ENCODE results near the gene C4A.
"Not testable (repeated sequence)": the region's sequence is repeated elsewhere in the genome, so short reads cannot be mapped to it uniquely, and the experiment has no call there.

The C4A gene

DNA sequence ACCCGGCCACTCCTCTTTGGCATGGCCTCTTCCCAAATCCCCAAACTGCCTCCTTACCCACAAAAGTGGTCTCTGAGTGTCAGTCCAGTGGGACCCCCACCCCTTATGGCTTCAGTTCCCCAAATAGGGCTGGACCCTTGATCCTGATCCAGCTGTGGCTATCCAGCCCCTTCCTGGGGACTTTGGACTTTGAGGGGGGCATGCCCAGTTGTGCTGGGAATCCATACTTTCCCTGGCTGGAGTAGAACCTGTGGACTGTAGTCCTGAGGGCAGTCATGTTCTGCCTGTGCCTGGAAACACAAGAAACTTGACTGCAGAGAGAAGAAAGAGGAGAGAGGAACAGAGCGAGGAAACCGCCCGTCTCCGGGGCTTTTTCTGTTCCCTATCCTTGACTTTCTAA, 55.3 kb downstream of the C4A start:
- not testable (repeated sequence) for DNase-seq

DNA sequence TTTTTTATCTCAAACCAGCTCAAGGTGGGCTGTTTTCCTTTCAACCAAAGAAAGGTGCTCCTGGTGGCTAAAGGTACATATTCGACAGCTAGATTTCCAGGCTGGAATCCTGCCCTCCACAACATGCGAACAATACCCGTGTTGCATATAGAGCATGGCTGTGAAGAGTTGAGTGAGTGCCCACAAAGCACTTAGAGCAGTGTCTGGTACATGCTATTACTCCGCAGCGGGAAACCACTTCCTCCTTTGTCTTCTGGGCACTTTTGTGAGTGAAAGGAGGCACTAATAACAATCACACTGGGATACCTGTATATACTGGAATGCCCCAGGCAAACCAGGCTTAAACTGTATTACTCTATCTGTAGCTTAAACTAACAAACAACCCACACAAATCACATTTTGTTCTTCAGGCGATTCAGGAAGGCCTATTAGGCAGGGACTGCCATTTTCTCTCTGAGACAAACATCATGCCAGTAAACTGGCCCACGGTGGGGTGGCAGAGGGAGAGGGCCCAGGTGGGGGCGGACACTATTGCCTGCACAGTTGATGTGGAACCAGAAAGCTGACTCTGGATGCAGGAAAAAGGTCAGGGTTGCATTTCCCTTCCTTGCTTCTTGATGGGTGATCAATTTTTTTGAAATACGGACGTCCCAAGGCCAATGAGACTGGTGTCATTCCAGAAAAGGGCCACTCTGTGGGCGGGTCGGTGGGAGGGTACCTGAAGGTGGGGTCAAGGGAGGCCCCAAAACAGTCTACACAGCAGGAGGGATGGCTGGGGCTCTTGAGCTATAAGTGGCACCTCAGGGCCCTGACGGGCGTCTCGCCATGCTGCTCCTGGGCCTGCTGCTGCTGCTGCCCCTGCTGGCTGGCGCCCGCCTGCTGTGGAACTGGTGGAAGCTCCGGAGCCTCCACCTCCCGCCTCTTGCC, 56.0 kb downstream of the C4A start, which contains the start of gene CYP21A2:
CYP21A2 (plus strand) TSS at position 818 of the 927 bp plus-strand sequence; CDS start at position 826, 8 bp downstream.
- peak; percentile 89 for DNase-seq

DNA sequence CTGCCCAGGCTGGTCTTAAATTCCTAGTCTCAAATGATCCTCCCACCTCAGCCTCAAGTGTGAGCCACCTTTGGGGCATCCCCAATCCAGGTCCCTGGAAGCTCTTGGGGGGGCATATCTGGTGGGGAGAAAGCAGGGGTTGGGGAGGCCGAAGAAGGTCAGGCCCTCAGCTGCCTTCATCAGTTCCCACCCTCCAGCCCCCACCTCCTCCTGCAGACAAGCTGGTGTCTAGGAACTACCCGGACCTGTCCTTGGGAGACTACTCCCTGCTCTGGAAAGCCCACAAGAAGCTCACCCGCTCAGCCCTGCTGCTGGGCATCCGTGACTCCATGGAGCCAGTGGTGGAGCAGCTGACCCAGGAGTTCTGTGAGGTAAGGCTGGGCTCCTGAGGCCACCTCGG, 57.0 kb downstream of the C4A start:
- not testable (repeated sequence) for DNase-seq

DNA sequence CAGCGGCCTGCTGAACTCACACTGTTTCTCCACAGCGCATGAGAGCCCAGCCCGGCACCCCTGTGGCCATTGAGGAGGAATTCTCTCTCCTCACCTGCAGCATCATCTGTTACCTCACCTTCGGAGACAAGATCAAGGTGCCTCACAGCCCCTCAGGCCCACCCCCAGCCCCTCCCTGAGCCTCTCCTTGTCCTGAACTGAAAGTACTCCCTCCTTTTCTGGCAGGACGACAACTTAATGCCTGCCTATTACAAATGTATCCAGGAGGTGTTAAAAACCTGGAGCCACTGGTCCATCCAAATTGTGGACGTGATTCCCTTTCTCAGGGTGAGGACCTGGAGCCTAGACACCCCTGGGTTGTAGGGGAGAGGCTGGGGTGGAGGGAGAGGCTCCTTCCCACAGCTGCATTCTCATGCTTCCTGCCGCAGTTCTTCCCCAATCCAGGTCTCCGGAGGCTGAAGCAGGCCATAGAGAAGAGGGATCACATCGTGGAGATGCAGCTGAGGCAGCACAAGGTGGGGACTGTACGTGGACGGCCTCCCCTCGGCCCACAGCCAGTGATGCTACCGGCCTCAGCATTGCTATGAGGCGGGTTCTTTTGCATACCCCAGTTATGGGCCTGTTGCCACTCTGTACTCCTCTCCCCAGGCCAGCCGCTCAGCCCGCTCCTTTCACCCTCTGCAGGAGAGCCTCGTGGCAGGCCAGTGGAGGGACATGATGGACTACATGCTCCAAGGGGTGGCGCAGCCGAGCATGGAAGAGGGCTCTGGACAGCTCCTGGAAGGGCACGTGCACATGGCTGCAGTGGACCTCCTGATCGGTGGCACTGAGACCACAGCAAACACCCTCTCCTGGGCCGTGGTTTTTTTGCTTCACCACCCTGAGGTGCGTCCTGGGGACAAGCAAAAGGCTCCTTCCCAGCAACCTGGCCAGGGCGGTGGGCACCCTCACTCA, 57.7 kb downstream of the C4A start:
- DNase-seq: not testable (repeated sequence)

DNA sequence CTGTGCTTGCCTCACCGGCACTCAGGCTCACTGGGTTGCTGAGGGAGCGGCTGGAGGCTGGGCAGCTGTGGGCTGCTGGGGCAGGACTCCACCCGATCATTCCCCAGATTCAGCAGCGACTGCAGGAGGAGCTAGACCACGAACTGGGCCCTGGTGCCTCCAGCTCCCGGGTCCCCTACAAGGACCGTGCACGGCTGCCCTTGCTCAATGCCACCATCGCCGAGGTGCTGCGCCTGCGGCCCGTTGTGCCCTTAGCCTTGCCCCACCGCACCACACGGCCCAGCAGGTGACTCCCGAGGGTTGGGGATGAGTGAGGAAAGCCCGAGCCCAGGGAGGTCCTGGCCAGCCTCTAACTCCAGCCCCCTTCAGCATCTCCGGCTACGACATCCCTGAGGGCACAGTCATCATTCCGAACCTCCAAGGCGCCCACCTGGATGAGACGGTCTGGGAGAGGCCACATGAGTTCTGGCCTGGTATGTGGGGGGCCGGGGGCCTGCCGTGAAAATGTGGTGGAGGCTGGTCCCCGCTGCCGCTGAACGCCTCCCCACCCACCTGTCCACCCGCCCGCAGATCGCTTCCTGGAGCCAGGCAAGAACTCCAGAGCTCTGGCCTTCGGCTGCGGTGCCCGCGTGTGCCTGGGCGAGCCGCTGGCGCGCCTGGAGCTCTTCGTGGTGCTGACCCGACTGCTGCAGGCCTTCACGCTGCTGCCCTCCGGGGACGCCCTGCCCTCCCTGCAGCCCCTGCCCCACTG, 58.6 kb downstream of the C4A start:
- not testable (repeated sequence) for DNase-seq

DNA sequence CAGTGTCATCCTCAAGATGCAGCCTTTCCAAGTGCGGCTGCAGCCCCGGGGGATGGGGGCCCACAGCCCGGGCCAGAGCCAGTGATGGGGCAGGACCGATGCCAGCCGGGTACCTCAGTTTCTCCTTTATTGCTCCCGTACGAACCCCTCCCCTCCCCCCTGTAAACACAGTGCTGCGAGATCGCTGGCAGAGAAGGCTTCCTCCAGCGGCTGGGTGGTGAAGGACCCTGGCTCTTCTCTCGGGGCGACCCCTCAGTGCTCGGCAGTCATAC, 59.1 kb downstream of the C4A start:
- DNase-seq: not testable (repeated sequence)

DNA sequence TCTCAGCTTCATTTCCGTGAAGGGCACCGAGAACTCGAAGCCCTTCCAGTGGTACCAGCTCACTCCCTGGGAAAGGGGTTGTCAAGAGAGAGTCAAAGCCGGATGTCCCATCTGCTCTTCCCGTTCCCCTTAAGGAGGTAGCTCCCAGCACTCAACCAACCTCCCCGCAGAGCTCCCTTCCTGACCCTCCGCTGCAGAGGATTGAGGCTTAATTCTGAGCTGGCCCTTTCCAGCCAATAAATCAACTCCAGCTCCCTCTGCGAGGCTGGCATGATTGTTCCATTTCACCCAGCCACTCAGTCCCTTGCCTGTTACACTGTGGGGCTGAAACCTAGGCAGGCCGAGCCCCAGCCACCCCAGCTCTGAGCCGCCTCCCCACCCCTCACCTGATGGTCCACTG, 59.5 kb downstream of the C4A start:
- not testable (repeated sequence) for DNase-seq

DNA sequence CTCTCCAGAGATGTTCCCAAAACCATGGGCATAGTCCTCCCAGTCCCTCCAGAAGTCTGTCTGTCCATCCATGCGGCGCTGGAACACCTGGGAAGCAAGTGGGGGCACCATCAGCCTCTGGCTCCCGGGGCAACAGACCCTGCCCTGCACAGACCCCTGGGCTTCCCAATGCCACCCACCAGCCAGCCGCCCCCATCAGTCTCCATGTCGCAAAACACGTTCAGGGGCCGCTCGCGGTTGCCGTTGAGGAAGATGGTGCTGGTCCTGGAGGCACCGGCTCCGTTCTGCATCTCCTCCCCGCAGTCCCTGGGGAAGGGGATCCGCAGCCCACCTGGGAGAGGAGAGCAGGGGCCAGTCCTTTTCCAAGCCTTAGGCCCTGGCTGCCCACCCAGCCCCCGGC, 60.4 kb downstream of the C4A start:
- DNase-seq: not testable (repeated sequence)

DNA sequence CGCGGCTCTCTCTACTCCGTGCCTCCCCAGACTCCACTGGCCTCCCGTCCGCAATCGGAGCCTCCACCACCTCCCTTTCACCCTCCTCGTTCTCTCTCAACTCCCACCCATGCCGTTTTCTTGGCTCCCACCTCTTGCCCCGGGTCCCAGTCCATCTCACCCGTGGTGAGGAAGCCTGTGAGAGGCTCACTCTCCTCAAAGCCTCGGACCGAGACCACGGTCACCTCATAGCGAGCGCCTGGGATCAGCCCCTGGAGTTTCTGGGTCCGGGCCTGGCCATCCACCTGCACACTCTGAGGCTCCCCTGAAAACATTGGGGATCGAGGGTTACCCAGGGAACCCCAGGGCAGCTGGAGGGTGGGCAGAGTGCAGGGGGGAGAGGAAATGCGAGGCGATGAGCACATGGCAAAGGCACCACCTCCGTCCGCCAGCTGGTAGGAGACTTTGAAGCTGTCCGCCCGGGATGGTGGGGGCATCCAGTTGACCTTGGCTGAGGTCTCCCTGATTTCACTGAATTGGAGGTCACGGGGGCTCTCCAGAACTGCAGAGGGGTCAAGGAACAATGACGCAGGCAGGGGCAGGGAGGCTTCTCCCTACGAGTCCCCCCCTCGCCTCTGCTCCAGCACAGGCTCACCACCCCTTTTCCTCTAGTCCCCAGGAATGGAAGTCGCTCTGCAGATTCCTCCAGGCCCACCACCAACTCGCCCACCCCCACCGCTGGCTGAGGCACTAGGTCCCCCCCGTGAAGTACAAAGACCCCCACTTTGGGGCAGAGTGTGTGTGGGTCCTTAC, 61.9 kb downstream of the C4A start:
- not testable (repeated sequence) for DNase-seq

DNA sequence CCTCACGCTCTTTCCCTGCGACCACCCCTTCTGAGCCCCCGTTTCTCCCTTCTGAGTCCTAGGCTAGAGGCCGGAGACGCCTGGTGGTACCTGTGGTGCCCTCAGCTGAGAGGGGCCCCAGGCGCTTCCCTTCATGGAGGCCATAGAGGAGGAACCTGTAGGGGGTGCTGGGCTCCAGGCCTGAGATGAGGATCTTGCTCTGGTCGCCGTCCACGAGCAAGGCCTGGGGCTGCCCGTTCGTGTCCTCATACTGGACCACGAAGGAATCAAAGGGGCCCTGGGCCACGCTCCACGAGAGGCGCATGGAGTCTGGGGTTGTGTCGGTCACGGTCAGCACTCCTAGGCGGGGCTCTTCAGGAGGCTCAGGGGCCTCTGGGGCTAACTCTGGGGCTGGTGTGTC, 63.1 kb downstream of the C4A start:
- not testable (repeated sequence) for DNase-seq

DNA sequence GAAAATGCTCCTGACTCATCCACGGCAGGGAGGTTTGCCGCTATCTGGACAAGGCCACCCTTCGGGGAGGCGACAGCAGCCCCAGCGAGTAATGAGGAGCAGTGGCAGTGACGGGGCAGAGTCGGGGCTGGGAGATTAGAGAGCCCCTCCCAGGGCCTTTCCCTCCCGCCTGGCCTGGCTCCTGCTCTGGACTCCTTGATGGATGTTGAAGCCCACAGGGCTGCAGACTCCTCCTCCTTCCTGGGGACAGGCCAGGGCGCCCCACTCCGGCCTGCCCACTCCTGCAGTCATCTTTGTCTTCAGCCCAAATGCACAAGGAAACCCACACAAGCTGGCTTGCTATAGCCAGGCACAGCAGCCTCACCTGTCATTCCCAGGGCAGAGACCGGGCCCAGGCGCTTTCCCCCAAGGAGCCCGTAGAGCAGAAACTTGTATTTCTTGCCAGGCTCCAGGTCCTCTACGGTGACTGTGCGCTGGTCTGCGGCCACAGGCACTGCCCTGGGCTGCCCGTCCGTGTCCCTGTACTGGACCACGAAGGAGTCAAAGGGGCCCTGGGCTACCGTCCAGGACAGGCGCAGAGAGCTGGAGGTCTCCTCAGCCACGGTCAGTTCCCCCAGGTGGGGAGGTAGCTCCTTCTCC, 64.1 kb downstream of the C4A start:
- no peak for DNase-seq

DNA sequence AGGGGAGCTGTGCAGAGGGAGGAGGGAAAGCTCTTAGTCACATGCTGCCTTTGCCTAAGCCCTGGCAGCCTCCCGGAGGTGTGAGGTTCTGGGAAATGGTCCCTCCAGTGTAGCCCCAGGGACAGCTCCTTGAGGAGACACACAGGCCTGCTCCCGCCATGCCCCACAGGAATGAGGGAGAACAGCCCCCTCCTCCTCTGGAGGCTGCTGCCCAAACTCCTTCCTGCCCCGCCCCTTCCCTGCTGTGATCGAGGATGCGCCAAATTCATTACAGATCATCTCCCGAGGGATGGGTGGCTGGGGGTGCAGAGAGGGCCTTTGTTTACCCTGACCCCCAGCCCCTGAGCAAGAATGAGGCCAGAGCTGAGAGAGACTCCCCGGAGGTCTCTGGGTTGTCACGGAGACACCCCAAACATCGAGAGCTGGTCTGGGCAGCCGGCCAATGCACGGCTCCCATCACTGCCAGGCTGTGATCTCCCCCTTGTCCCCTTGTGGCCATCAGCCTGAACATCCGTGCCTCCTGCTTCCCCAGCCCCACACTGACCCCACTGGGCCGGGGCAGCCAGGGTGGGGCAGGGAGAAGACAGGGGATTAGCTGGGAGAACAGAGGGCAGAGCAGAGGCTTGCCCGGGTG, 64.7 kb downstream of the C4A start:
- DNase-seq: peak; percentile 86

DNA sequence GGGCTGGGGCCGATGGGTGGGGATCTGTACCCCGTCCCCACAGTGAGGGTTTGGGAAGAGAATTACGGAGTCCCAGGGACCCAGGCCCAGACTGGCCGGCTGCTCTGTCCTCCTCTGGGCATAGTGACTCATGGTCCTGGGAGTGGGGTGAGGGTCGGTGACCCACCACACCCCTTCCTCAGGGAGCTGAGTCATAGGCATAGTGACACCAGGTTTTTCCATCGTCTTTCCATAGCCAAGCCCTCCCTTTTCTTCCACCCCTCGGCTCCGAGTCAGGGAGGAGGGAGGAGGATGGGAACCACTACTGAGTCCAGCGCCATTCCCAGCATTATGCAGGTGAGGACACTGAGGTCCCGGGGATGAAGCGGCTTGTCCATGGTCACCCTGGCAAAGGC, 65.2 kb downstream of the C4A start:
- DNase-seq: peak; percentile 36

DNA sequence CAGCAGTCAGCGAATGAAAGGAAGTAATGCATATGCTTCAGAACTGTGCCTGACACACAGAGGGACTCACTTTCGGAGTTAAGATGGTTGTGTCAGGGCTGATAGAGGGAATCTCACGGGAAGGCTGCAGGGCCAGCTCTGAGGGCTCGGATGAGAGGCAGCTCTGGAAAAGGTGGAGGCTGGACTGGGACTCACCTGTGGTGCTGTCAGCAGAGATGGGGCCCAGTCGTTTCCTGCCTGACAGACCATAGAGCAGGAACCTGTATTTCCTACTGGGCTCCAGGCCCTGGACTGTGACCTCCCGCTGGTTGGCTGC, 65.6 kb downstream of the C4A start:
- DNase-seq: no peak

DNA sequence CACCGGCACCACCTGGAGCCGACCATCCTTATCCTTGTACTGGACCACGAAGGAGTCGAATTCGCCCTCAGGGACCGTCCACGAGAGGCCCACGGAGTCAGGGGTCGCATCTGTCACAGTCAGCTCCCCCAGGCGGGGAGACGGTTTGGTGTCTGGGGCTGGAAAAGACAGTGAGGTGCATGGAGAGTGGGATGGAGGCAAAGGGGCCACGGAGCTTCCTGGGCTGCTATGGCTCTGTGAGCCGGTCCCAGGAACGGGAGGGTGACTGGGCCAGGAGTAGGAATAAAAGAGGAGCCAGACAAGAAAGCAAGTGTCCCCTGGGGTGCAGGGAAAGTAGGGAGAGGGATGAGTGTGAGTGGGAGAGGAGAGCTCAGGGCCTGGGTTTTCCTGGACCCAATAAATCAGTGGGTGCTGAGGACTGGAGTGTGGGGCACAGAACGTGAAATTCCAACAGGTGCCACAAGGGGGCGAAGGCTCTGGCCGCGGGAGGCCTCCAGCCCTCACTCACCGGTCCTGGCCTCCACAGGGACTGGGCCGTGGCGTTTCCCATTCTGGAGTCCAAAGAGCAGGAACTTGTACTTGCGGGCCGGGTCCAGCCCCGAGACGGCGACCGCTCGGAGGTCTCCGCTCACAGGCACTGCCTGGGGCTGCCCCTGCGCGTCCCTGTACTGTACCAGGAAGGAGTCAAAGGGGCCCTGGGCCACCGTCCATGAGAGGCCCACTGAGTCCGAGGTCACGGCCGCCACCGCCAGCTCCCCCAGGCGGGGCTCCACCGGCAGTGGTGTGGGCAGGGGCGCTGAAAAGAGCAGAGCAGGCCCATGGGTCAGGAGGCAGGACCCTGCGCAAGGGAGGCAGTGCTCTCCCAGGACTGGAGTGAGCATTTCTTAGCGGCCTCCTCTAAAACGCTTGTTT, 66.3 kb downstream of the C4A start:
- peak; percentile 61 for DNase-seq

DNA sequence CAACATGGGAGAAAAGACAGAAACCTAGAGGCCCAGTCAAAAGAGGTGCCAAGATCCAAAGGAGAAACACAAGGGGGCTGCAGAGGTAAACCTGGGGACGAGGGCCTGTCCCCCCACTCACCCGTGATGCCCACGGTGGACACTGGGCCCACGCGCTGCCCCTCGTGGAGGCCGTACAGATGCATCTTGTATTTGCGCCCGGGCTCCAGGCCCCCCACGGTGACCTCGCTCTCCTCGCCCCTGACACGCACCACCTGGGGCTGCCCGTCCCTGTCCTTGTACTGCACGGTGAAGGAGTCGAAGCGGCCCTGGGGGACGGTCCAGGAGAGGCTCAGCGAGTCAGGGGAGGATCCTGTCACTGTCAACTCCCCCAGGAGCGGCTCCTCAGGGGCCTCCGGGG, 67.3 kb downstream of the C4A start:
- not testable (repeated sequence) for DNase-seq

DNA sequence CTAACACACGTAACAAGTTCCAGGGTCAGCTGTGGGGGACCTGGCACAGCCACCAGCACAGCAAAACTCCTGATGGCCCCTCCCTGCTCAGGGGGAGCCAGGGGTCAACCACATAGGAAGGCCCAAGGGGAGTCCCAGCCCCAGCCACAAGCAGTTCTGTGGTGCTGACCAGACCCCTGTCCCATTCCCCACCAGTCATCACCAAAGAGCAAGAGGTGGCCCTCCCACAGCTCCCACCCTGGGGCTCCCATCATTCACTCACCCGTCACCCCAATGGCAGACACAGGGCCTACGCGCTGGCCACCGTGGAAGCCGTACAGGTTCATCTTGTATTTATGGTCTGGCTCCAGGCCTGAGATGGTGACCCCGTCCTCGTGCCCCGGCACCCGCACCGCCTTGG, 67.9 kb downstream of the C4A start:
- not testable (repeated sequence) for DNase-seq

DNA sequence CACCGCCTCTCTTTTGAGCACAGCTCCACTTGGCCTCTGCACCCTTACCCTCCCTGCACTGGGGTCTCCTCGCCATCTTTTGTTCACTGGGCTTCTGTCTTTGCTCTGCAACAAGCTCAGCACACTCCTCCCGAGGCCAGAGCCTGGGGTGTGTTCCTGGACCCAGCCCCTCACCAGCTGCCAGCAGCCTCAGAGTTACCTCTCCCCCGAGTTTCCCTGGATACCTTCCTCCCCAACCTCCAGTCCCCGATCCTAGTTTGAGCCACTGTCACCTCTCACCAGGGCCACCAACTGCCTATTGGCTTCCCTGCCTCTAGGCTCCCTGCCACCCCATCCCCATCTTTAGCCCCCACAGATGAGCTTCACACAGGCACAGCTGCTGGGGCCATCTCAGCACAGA, 68.7 kb downstream of the C4A start:
- no peak for DNase-seq
